ENCODE data around the gene AHNAK2.

The AHNAK2 gene

DNA sequence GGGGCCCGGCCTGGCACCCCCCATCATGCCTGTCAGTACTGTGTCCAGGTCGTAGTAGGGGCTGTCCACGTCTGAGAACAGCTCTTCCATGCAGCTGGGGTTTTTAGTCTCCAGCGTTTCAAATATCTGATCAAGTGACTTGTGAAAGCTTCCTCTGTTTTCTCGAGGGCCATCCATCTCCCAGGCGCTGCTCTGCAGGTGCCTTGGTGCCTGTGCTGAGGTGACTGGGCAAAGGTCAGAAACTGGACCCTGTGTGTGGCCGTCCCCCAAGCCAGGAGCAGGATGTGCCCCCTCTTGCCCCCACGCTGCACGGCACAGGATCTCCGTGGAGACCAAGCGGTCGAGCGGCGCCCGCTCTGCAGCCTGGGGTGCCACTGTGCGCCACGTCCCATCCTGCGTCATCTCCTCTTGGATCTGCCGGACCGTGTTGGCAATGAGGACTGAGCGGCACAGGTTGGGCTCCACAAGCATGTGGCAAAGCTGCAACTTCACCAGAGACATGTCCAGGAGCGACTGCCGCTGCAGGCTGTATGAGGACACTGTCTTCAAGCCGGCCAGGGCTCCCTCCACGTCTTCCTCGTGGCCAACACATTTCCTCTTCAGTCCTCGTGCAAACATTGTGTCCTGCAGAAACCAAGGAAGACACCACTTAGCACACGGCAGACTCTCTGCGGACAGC is 33.3 kb upstream of the AHNAK2 start:
- no peak for FAIRE-seq

- no peak for FAIRE-seq
Measured at GRCh38 chr14:105010891-105011291, 32.7 kb upstream of the AHNAK2 start.

DNA sequence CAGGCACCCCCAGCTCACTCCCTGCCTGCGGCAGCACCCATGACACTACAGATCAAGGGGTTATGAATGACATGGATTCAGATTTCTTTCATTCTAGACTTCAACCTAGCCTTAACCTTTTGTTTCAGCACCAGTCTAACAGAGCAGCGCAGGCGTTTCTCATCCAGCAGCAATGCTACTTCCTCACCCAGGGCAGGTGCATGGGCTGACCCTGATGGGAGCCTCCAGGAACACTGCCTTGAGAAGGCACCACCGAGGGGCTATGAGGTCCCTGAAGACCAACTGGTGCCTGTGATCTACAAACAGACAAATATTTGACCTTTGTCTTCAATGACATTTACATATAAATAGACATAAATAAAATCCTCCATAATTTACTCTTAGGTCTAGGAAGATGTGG is 31.9 kb upstream of the AHNAK2 start:
- FAIRE-seq: no peak

DNA sequence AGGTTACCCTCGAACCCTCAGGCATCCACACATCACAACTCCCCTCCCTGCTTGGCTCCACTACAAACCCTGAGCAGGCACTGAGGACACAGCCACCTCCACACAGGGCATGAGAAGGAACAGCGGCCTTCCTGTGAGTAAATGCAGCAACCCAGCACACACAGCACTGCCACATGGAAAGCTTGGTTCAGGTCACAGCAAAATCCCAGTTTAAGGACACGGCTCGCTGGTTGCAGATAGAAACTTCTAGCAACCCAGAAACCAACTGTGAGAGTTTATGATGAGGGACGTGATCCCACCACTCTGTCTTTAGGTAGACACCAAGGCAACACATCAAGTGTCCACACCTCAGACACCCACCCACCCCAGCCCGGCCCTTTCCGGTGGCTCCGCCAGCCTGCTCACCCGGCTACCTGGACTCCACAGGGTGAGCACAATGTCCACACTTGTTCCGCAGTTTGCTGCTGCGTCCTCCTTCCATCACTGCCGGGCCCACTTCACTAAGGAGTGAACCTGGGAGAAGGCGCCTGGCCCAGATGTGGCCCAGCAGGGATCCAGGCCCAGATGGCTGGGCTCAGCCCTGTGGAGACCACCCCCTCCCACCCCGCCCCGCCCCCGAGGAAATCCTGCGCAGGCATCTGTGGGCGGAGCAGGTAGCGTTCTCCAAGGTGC is 29.6 kb upstream of the AHNAK2 start:
- FAIRE-seq: no peak

DNA sequence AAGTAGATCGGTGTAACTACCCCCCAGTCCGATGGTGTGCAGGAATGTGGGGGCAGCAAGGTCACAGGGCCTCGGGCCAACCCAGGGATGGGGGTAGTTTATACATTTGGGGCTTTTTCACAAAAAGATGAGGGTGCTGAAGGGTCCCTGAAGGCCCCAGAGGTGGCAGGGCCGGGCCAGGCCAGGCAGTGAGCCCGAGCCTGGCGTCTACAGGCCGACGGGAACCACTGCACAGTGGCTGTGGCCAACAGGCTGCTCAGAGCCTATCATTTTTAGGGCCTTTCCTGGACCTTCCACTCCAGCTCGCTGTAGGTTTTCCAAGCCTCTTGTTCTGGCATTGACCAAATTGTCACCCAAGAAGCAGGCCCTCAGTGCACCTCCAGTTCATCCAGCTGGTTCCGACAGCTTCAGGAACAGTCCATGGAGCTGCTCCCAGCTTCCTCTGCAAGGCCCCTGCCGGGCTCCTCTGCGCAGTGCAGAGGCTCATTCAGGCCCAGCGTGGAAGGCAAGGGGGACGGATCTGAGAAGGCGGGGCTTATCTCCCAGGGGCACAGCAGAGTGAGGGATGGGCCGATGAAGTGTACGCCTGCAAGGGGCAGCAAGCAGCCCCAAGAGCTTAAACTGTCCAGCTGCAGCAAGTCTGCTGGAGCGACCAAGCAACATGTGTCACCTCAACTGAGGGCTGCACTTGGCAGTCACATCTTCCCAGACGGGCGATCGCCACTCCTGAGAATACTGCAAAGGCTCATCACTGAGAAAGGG is 28.8 kb upstream of the AHNAK2 start:
- FAIRE-seq: no peak

- no peak for FAIRE-seq
Measured at GRCh38 chr14:105005929-105006830, 28.0 kb upstream of the AHNAK2 start.

DNA sequence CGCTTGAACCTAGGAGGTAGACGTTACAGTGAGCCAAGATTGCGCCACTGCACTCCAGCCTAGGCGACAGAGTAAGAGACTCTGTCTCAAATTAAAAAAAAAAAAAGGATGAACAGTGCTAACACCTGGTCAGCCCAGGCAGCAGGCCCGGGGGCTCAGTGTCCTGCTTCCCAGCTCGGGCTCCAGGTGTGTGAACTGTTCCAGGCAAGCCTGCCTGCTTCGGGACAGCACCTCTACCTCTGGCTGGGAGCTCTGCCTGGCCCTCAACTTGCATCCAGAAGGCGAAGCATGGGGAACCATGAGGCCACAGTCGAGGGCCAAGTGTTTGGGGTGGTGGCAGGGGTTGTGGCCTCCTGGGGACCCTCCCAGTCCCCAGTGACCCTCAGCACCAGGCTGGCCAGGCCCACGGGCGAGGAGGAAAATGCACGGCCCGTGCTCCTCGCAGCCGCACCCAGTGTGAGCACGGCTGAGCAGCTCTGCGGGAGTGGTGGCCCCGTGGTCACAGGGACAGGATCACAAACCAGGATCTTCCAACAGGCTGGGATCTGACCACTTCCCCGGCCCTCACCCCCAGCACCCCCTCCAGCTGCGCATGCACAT is 27.3 kb upstream of the AHNAK2 start:
- no peak for FAIRE-seq

GRCh38 chr14:104999361-104999760 is 21.2 kb upstream of the AHNAK2 start:
- no peak for FAIRE-seq

DNA sequence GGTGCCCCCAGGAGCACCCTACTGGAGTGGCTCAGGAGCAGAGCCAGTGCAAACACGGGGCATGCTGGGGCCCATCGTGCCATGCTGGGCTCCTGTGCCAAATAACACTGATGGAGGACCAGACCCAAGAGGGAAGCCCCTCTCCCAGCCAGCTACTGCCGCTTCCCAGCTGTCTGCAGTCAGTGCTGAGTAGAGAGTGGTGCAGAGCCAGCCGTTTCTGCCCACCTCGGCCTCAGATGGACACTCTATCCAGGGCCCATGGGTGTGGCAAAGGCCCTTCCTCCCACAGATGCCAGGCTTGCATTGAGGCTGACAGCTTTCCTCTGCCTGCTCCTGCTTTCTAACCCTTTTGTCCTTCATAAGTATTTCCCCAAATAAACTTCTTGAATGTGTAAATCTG is 20.6 kb upstream of the AHNAK2 start:
- FAIRE-seq: no peak

DNA sequence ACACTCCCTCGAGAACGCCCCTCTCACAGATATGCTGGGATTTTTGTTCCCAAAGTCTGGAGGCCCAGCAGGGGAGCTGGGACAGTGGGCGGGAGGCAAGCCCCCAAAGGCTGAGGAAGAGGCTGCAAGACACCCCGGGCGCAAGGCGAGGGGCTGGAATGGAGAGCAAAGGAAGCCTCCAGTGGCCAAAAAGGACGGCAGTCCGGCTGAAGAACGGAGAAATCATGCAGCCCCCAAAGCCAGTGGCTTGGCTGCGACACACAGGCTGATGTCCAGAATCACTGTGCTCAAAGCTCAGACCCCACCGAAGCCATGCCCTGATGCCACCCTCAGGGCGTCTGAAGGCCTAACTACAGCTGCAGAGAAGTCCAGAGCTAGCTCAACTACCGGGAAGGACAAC is 18.3 kb upstream of the AHNAK2 start:
- FAIRE-seq: no peak

GRCh38 chr14:104996032-104996431 is 17.9 kb upstream of the AHNAK2 start:
- FAIRE-seq: no peak

DNA sequence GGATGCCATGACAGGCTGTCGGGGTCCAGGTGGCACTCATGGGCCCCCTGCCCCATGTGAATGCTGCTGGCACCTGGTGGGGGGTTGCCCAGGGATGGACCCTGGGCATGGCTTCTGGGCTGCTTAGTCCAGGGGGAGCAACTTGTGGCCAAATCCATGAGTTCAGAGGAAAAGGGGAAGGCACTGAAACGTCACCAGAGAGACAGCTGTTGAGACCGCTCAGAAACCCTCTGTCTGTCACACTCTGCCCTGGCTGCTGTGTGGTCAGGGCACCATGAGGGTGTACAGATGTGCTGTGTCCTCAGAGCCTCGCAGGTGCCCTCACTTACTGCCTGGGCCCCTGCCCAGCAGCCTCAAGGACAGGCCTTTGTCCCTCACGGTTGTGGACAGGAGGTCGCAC is 16.8 kb upstream of the AHNAK2 start:
- no peak for FAIRE-seq

DNA sequence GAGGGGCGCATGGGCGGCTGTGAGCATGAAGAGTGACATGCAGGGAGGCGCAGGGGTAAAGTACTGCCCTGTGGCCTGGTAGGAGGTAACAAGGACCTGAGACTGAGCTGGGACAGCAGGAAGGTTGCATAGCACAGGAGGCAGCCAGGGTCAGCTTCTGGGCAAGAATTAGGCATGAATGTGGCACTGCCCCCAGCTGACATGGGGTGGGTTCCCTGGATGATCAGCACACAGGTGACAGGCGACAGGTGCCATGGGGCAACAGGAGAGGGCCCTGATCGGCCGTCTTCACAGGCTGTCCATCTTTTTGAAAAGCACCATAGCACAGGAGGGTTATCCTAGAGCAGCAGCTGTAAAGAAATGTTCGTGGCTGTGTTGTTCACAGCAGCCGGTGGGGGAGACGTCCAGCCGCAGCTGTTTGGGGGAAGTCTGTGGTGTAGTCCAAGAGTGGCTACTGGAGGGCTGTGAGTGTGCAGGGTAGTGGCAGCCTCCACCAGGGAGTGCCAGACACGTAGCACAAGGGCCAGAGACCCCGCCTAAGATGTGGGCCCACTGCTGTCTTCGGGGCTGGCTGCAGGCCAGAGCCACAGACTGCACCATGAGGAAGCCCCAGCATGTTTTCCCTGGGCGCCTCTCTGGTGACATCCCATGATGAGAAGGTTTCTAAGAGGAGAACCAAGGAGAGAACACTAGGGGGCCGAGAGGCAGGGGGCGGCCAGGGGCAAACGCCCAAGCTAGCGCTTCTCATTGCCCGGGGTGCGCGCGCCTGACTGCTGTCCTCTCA is 15.8 kb upstream of the AHNAK2 start:
- no peak for FAIRE-seq

DNA sequence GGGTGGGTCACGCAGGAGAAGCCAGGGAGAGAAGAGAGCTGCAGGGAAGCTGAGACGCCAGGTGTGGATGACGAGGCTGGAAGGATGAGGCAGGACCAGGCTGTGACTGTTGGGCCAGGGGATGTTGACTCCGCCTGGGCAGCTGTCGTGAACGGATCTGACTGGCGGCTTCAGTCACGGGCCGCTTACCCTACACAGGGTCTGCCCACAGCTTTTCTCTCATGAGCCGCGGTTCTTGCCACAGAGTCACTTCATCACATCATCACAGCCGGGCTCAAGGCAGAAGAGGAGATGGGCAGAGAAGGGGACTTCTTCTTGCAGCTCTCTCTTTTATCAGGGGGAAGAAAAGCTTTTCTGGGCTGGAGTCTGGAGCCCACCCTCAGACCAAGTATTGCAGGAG is 15.1 kb upstream of the AHNAK2 start:
- FAIRE-seq: no peak

- FAIRE-seq: no peak
Measured at GRCh38 chr14:104992501-104992900, 14.3 kb upstream of the AHNAK2 start.

DNA sequence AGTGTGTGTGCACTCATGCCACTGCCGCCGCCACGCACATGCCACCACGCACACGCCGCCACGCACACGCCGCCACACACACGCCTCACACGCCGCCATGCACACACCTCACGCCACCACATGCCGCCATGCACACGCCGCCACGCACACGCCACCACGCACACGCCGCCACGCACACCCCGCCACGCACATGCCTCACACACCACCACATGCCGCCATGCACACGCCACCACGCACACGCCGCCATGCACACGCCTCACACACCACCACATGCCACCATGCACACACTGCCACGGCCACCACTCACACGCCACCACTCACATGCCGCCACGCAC is 13.7 kb upstream of the AHNAK2 start:
- FAIRE-seq: no peak

- no peak for FAIRE-seq
Measured at GRCh38 chr14:104989951-104990303, 11.8 kb upstream of the AHNAK2 start.

DNA sequence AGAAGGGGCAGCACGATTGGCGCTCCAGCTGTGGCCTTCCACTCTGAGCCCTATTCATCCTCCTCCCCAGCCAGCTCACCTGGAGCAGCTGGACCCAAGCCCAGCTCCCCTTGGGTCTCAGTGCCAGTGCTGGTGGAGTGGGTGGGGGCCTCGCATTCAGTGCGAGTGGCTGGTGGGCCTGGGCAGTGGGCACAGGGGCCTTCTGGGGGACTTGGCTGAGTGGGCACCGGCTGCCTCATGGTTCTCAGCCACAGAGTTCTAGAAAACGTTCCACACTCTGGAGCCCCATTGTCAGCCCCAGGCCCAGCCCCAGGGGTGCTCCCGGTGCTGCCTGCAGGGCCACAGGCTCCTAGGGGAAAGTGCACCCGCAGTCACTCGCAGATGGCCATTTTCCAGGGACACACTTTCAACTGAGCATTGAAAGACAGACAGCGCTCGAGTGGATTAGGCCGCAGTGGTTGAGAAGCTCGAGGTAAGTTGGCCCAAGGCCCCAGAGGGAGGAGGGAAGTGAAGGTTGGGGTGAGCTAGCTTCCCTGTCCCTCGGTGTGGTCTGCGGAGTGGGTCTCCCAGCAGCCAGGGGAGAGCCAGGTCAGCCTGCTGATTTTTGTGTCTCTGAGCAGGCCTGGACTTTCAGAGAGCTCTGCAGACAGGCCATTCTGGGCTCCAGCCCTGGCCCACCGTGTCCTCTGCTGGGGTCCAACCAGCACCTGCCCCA is 11.2 kb upstream of the AHNAK2 start:
- FAIRE-seq: no peak

DNA sequence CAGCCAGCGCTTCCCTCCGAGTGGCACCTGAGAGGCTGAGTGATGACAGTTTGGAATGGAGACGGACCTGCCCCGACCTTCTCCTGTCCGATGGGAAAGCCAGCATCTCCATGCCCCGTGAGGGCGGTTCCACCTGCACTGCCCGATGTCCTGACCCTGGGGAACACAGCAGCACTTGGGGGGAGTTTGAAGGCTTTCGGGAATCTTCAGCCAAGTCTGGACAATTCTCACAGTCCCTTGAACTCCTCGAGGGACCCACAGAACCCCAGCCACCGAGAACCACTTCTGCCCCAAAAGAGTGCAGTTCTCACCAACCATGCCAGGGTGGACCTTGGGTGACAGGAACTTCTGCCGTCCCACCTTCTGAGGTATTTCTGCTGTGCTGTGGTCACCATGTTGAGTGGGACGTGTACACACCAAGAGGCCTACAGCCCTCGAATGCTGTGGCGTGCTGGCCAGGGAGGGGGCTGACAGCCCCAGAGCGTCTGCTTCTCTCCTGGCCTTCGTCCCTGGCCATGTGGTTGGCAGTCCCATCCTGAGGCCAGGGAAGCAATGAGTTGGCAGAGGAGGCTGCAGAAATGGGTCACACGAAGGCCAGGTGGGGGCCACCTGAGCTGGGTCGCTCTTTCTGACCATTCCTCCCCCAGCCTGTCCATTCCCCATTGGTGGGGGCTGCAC is 8.5 kb upstream of the AHNAK2 start:
- no peak for FAIRE-seq

DNA sequence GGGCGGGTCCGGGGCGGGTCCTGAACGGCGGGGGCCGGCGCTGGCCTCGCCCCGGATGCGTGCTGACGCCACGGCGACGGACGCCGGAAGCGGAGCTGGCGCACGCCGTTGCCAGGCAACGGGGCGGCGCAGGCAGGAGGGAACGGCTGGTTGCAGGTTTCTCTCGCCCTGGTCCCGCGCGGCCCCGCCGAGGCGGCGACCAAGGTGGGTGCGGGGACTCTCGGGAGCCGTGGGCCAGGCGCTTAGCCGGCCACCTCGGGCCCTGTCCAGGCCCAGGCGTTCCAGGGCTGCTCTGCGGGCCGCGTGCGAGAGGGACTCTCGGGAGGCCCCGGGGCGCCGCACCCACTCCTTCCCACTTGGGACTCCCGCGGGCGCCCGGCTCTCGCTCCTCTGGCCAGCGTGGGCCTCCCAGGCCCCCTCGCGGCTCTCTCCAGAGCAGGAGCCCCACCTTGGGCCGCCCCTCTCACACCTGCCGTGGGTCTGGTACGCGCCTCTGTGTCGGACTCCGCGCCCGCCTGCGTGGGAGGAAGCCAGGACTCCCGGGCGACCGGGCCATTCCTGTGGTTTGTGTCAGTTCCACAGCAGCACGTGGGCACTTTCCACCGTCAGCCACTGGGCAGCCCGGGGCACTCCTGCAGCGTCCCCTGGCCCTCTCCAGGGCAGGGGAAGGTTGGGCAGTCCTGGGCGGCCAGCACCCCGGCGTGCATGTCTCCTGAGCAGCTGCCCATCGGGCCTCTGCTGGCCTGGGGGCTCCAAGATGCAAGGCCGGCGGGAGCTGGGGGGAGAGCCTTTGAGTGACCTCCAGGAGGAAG is 7.7 kb upstream of the AHNAK2 start, which contains the start of gene CLBA1:
Gene CLBA1 (plus strand): TSS at position 114 of the 812 bp plus-strand sequence. CDS start 644 bp downstream, at position 758.
- no peak for FAIRE-seq

Measured in endometrium (tissue), 2 donors.